Measurements from ENCODE around the gene MAP4K4.

The MAP4K4 gene

GRCh38 chr2:101684313-101684712 is 13.2 kb upstream of the MAP4K4 start:
- H3K36me3 ChIP-seq (replicated peaks in 1 of 2; ENCODE audit: control insufficient read depth in 2 of 2, insufficient read depth in 2 of 2, low read length in 2 of 2): no peaks in the 10 kb centered on the region
- H3K4me2 ChIP-seq (ENCODE audit: insufficient read depth, low read length, poor library complexity, severe bottlenecking): no peak overlapping the region
- H3K18ac ChIP-seq (ENCODE audit: low read length): no peak overlapping the region
- peaks cover 0 to 1% of the 10 kb centered on the region in 2 donors for H3K4me1 ChIP-seq (ENCODE audit: control insufficient read depth in 2 of 2, insufficient read depth in 1 of 2, low read depth in 1 of 2, low read length in 2 of 2)
- WGBS, 2 donors (ENCODE audit: extremely low coverage in 2 of 2, insufficient read length in 2 of 2, insufficient replicate concordance in 1 of 2): no CpG with 5 or more reads among the region's 4 CpGs
- no peak overlapping the region for H3K4ac ChIP-seq (ENCODE audit: low read length)
- no peaks in the 10 kb centered on the region for H3K9me3 ChIP-seq (replicated peaks in 1 of 2; ENCODE audit: control insufficient read depth in 2 of 2, insufficient read depth in 1 of 2, low read depth in 1 of 2, low read length in 2 of 2)
- no peaks in the 10 kb centered on the region for H3K27me3 ChIP-seq (ENCODE audit: control insufficient read depth in 3 of 3, insufficient read depth in 3 of 3, low read depth in 1 of 3, low read length in 3 of 3)
- H2BK12ac ChIP-seq (ENCODE audit: low read length): no peak overlapping the region
- no peak overlapping the region for H3K27ac ChIP-seq (replicated peaks; ENCODE audit: low read length)
- H2BK15ac ChIP-seq (ENCODE audit: low read length): no peak overlapping the region
- H3K9ac ChIP-seq (ENCODE audit: low read depth, low read length, poor library complexity): no peak overlapping the region
- no peaks in the 10 kb centered on the region for H3K79me1 ChIP-seq (ENCODE audit: low read depth, low read length)
- no peak overlapping the region for H2AK5ac ChIP-seq (ENCODE audit: low read depth, low read length)
- no peak overlapping the region for H4K91ac ChIP-seq (ENCODE audit: low read depth, low read length, poor library complexity)
- H3K14ac ChIP-seq (ENCODE audit: low read length): no peak overlapping the region
- H2BK120ac ChIP-seq (ENCODE audit: low read depth, low read length): no peak overlapping the region
- DNase-seq (ENCODE audit: low spot score): no peak
- H3K23ac ChIP-seq (ENCODE audit: low read depth, low read length, poor library complexity): no peak overlapping the region
- no peak overlapping the region for H2BK5ac ChIP-seq (ENCODE audit: low read length)
- H4K8ac ChIP-seq (ENCODE audit: low read depth, low read length): no peak overlapping the region
- H3K4me3 ChIP-seq (ENCODE audit: low read length in 2 of 2): no peak overlapping the region
- no peak overlapping the region for H2AFZ ChIP-seq (ENCODE audit: low read length)

- Histone ChIP-seq H2AK5ac (ENCODE audit: low read depth, low read length) (no peak overlapping the region), H3K4me3 (ENCODE audit: low read length in 2 of 2) (no peak overlapping the region), H2BK120ac (ENCODE audit: low read depth, low read length) (no peak overlapping the region), H3K4me1 (ENCODE audit: control insufficient read depth in 2 of 2, insufficient read depth in 1 of 2, low read depth in 1 of 2, low read length in 2 of 2) (no peaks in the 10 kb centered on the region), H3K4ac (ENCODE audit: low read length) (no peak overlapping the region), H3K36me3 (replicated peaks in 1 of 2; ENCODE audit: control insufficient read depth in 2 of 2, insufficient read depth in 2 of 2, low read length in 2 of 2) (no peaks in the 10 kb centered on the region), H3K27ac (replicated peaks; ENCODE audit: low read length) (no peak overlapping the region), H3K79me1 (ENCODE audit: low read depth, low read length) (no peaks in the 10 kb centered on the region), H2BK12ac (ENCODE audit: low read length) (no peak overlapping the region), H3K18ac (ENCODE audit: low read length) (no peak overlapping the region), H4K91ac (ENCODE audit: low read depth, low read length, poor library complexity) (no peak overlapping the region), H2BK15ac (ENCODE audit: low read length) (no peak overlapping the region), H3K9ac (ENCODE audit: low read depth, low read length, poor library complexity) (no peak overlapping the region), H4K8ac (ENCODE audit: low read depth, low read length) (no peak overlapping the region), H3K14ac (ENCODE audit: low read length) (no peak overlapping the region), H2AFZ (ENCODE audit: low read length) (no peak overlapping the region), H3K9me3 (replicated peaks in 1 of 2; ENCODE audit: control insufficient read depth in 2 of 2, insufficient read depth in 1 of 2, low read depth in 1 of 2, low read length in 2 of 2) (no peaks in the 10 kb centered on the region), H3K27me3 (ENCODE audit: control insufficient read depth in 3 of 3, insufficient read depth in 3 of 3, low read depth in 1 of 3, low read length in 3 of 3) (no peaks in the 10 kb centered on the region), H3K4me2 (ENCODE audit: insufficient read depth, low read length, poor library complexity, severe bottlenecking) (no peak overlapping the region), H2BK5ac (ENCODE audit: low read length) (no peak overlapping the region), H3K23ac (ENCODE audit: low read depth, low read length, poor library complexity) (no peak overlapping the region)
- DNase-seq (ENCODE audit: low spot score): no peak
- WGBS, 2 donors (ENCODE audit: extremely low coverage in 2 of 2, insufficient read length in 2 of 2, insufficient replicate concordance in 1 of 2): no CpG with 5 or more reads among the region's 5 CpGs
Measured at GRCh38 chr2:101688261-101688660, 9.2 kb upstream of the MAP4K4 start.

GRCh38 chr2:101689114-101689825 is 8.2 kb upstream of the MAP4K4 start:
- Histone ChIP-seq H4K8ac (ENCODE audit: low read depth, low read length) (no peak overlapping the region), H3K79me1 (ENCODE audit: low read depth, low read length) (no peaks in the 10 kb centered on the region), H3K9ac (ENCODE audit: low read depth, low read length, poor library complexity) (no peak overlapping the region), H3K18ac (ENCODE audit: low read length) (no peak overlapping the region), H2BK5ac (ENCODE audit: low read length) (no peak overlapping the region), H3K23ac (ENCODE audit: low read depth, low read length, poor library complexity) (no peak overlapping the region), H2BK12ac (ENCODE audit: low read length) (no peak overlapping the region), H3K4me3 (ENCODE audit: low read length in 2 of 2) (no peak overlapping the region), H2AFZ (ENCODE audit: low read length) (no peak overlapping the region), H3K27ac (replicated peaks; ENCODE audit: low read length) (no peak overlapping the region), H2BK15ac (ENCODE audit: low read length) (no peak overlapping the region), H3K4me1 (ENCODE audit: control insufficient read depth in 2 of 2, insufficient read depth in 1 of 2, low read depth in 1 of 2, low read length in 2 of 2) (no peaks in the 10 kb centered on the region), H2BK120ac (ENCODE audit: low read depth, low read length) (no peak overlapping the region), H3K36me3 (replicated peaks in 1 of 2; ENCODE audit: control insufficient read depth in 2 of 2, insufficient read depth in 2 of 2, low read length in 2 of 2) (no peaks in the 10 kb centered on the region), H3K4ac (ENCODE audit: low read length) (no peak overlapping the region), H4K91ac (ENCODE audit: low read depth, low read length, poor library complexity) (no peak overlapping the region), H2AK5ac (ENCODE audit: low read depth, low read length) (no peak overlapping the region), H3K9me3 (replicated peaks in 1 of 2; ENCODE audit: control insufficient read depth in 2 of 2, insufficient read depth in 1 of 2, low read depth in 1 of 2, low read length in 2 of 2) (no peaks in the 10 kb centered on the region), H3K4me2 (ENCODE audit: insufficient read depth, low read length, poor library complexity, severe bottlenecking) (no peak overlapping the region), H3K14ac (ENCODE audit: low read length) (no peak overlapping the region), H3K27me3 (ENCODE audit: control insufficient read depth in 3 of 3, insufficient read depth in 3 of 3, low read depth in 1 of 3, low read length in 3 of 3) (no peaks in the 10 kb centered on the region)
- no peak for DNase-seq (ENCODE audit: low spot score)
- no CpG with 5 or more reads among the region's 1 CpG for WGBS, 2 donors (ENCODE audit: extremely low coverage in 2 of 2, insufficient read length in 2 of 2, insufficient replicate concordance in 1 of 2)

GRCh38 chr2:101690547-101691152 is 6.9 kb upstream of the MAP4K4 start:
- Histone ChIP-seq H3K4me2 (ENCODE audit: insufficient read depth, low read length, poor library complexity, severe bottlenecking) (no peak overlapping the region), H3K9me3 (replicated peaks in 1 of 2; ENCODE audit: control insufficient read depth in 2 of 2, insufficient read depth in 1 of 2, low read depth in 1 of 2, low read length in 2 of 2) (no peaks in the 10 kb centered on the region), H3K18ac (ENCODE audit: low read length) (no peak overlapping the region), H3K9ac (ENCODE audit: low read depth, low read length, poor library complexity) (no peak overlapping the region), H3K79me1 (ENCODE audit: low read depth, low read length) (no peaks in the 10 kb centered on the region), H2AK5ac (ENCODE audit: low read depth, low read length) (no peak overlapping the region), H3K27me3 (ENCODE audit: control insufficient read depth in 3 of 3, insufficient read depth in 3 of 3, low read depth in 1 of 3, low read length in 3 of 3) (no peaks in the 10 kb centered on the region), H2BK5ac (ENCODE audit: low read length) (no peak overlapping the region), H2AFZ (ENCODE audit: low read length) (no peak overlapping the region), H3K36me3 (replicated peaks in 1 of 2; ENCODE audit: control insufficient read depth in 2 of 2, insufficient read depth in 2 of 2, low read length in 2 of 2) (no peaks in the 10 kb centered on the region), H4K8ac (ENCODE audit: low read depth, low read length) (no peak overlapping the region), H3K4me1 (ENCODE audit: control insufficient read depth in 2 of 2, insufficient read depth in 1 of 2, low read depth in 1 of 2, low read length in 2 of 2) (no peaks in the 10 kb centered on the region), H2BK12ac (ENCODE audit: low read length) (no peak overlapping the region), H3K4ac (ENCODE audit: low read length) (no peak overlapping the region), H3K27ac (replicated peaks; ENCODE audit: low read length) (no peak overlapping the region), H3K4me3 (ENCODE audit: low read length in 2 of 2) (no peak overlapping the region), H2BK120ac (ENCODE audit: low read depth, low read length) (no peak overlapping the region), H3K23ac (ENCODE audit: low read depth, low read length, poor library complexity) (no peak overlapping the region), H2BK15ac (ENCODE audit: low read length) (no peak overlapping the region), H4K91ac (ENCODE audit: low read depth, low read length, poor library complexity) (no peak overlapping the region), H3K14ac (ENCODE audit: low read length) (no peak overlapping the region)
- no peak for DNase-seq (ENCODE audit: low spot score)
- no CpG with 5 or more reads among the region's 2 CpGs for WGBS, 2 donors (ENCODE audit: extremely low coverage in 2 of 2, insufficient read length in 2 of 2, insufficient replicate concordance in 1 of 2)
